Fibroblast of skin of abdomen (primary cell): ENCODE measurements around the gene GREM2.

Source experiments
- DNase-seq: peaks from one replicate; pipeline ENCODE4 v3.0.0-alpha.2; 2013

Gene GREM2

GRCh38 chr1:240609527-240610060 is 2.4 kb downstream of the GREM2 start:
- DNase-seq, result no peak

DNA sequence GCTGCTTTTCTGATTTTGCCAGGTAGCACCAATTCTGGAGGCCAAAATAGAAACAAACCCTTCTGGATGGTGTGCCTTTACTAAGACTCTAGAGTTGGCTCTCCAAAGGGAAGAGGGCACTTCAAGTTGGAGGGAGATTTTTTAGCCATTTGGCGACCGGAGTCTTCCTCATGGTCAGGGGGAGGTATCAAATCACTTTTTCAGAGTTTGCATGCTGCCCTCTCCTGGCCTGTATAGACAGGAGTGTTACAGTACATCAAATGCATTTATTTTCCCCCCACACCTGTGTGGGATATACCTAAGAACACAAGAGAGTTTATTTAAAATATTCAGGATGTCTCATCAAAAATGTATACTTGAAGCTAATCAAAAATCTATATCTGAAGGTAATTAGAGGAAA is 3.2 kb downstream of the GREM2 start:
- DNase-seq, result no peak

GRCh38 chr1:240607006-240607405 is 4.9 kb downstream of the GREM2 start:
- DNase-seq, result no peak

DNA sequence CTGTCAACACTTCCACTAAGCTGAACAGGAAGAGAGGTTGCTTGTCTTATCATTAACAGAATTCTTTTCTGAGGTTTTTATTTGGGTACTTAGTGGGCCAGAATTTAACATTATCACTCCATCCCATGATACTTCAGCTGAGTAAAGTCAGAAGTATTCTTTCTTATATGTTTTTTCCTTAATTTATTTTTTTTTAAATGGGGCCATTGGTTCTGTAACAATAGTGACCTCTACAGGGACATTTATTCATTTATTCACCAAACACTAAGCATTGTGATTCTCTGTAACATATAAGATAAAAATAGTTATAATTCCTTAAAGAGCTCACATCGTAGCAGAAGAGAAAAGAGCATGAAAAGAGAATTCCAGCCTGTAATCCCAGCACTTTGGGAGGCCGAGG is 9.8 kb downstream of the GREM2 start:
- peak; percentile 31 for DNase-seq

GRCh38 chr1:240599830-240600229 is 12.1 kb downstream of the GREM2 start:
- no peak for DNase-seq

DNA sequence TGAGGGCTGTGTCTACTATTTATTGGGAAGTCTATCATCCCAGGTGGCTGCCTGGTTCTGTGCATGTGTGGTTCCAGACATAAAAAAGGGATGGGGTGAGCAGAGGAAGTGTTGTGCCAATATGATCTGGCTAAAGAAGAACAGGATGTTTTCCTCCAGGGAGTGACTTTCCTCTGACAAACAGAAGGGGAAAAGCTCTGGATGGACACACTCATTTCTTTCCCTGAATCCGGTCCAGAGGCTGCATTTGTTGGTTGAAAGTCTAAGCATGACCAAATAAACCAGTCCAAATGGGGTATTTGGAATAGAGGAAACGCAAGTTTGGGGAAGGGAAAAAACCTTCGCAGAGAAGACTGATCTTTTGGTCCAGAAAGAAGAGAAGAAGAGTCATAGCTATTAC is 12.7 kb downstream of the GREM2 start:
- no peak for DNase-seq

GRCh38 chr1:240598216-240599001 is 13.5 kb downstream of the GREM2 start:
- peak; percentile 55 for DNase-seq

DNA sequence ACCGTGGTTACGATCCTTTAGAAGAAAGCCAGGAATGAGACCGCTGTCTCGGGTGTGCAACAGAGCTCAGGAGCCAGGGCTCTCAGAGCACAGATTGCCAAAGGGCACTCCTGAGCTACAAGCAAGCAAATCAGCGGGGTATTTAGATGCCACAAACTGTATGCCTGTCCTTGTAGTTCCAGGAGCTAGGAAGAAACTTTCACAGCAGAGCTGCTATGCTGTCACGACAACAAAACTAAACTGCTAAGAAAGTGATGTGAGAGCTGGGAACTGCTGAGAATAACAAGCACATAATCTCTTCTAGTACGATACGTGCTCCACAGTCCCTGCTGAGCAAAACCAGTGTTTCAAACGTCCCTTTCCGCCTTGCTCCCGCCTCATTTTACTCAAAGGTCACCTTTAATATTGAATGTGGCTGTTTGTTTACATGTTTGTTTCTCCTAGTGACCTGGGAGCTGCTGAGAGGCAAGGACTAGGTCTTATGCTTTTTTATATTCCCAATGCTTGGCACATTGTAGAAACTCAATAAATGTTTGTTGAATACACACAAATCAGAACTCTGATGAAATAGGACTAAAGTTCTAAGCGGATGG is 14.7 kb downstream of the GREM2 start:
- no peak for DNase-seq

DNA sequence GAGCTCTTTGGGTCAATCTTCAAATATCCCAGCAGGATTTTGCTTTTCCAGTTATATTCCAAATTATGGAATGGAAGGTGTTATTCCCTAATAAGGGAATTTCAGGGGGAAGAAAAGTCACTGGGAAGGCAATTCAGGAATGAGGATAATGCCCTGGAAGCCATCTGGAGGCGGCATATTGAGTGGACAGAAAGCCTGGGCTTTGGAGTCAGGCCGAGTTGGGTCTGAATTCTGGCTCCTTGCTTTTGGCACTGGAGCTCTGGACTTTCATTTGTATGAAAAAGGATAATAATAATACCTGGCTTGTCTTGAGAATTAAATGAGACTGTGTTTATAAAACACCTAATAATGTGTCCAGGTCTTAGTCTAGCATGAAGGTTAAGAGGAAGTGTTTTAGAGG is 16.5 kb downstream of the GREM2 start:
- DNase-seq, result no peak

DNA sequence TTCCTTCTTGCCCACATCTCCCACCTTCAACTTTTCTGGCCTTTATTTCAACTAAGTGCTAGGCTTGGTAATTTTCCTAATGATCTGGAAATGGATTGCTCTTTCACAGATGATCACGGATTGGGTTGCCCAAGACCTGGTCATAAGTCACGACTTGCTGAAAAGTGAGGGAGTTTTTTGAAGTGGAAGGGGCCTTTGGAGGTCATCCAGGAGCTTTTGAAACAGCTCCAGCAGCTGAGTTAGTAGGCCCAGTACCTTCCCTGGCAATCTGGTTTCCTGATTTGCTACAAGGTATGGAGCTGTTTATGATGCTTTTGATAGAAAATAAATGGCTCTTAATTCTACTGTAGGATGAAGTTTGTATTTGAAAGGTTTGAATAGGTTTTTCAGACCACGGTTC is 20.4 kb downstream of the GREM2 start:
- no peak for DNase-seq

DNA sequence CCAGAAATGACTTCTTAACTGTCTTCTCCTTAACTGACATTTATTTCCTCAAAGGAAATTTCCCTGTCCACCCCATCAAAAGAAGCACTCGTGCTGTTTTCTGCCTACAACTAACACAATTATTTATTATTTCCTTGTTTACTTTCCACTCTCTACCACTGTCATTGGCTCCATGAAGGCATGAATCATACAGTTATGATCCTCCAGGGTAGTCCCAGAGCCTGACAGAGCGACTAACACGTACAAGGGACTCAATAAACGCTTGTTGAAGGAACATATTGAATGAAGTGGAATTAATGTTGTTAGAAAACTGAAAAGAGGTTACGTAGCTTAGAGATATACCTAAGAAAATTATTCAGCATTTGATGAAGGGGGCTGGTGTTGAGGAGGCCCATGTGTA is 20.9 kb downstream of the GREM2 start:
- no peak for DNase-seq

GRCh38 chr1:240589585-240590110 is 22.3 kb downstream of the GREM2 start:
- DNase-seq, result no peak

DNA sequence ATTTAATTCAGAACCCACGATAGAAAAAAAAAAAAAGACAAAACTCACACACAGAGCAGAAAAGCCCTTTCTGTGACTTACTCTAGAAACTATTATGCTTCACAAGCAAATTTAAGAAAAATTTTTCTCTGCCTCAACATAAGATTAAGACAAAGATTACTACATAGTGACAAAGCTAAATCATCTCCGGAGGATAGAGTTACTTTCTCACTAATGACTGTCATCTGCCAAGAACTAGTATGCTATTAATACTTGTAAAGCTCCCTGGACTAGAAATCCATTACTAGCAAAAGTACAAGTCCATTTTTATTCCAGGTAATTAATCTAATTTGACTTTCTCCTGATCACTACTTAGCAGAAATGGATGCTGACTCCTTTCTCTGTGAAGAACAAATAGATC is 25.9 kb downstream of the GREM2 start:
- peak; percentile 13 for DNase-seq

DNA sequence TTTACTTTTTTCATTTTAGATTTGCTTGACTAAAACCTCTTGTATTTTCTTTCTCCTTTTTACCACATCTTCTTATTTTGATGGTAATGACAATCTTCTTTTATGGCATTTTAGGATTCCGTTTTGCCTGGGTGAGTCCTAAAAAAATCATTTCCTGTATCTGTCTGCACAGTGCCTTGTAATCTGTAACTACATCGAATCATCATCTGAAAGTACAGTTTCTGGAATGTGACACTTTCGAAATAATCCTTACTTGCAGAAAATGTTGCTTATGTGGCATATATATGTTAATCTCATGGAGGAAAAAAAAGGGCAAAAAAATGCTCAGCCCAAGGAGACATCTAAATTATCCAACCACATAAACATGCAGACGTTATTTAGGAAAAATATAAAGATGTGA is 29.0 kb downstream of the GREM2 start:
- peak; percentile 73 for DNase-seq

- no peak for DNase-seq
Observed at GRCh38 chr1:240579511-240579910, 32.4 kb downstream of the GREM2 start.

GRCh38 chr1:240577095-240577494 is 34.9 kb downstream of the GREM2 start:
- DNase-seq, result no peak

DNA sequence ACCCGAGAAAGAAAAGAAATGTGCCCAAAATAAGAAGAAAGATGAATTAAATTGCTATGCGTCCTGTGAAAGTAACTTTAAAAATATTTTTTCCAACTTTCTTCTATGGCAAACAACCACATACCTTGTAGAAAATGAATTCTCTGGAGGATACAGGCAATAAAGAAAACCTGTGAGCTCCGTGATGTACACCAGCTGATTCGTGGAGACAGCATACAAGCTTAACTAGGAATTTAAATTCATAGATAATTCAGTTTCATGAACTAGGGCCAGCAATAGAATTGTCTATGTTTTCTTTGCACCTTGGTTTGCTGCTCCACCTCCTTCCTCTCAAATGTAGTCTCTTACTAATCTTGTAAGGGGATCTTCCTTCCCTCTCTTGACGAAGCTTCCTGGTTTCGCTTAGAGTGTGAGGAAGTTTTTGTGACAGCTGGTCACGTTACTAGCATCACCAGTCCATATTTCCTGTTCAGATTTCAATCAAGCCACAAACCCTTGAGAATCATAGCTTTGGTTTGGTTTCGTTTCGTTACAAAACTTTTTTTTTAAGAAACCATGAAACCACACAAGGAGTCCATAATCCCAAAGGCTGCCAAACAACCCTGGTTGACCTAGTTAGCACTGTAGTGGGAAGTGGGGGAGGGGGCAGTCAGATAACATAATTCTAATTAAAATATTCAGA is 35.8 kb downstream of the GREM2 start:
- DNase-seq, result peak; percentile 79

DNA sequence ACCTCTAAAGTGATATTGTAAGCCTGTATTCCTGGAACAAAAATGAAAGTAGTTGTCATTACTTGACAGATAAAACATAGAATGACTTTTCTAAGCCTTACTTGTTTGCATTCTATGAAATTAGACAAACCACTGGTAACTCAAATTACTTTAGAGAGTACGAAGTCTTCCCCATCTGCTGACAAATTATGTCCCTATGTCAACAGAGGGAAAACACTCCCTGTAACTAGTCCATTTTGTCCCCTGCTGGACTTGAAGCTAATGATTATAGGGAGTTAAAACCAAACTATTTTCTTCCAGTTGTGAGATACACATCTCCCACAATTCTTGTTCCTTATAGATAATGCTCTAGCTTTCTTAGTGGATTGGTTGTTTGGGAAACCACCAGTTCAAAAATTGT is 39.6 kb downstream of the GREM2 start:
- no peak for DNase-seq

DNA sequence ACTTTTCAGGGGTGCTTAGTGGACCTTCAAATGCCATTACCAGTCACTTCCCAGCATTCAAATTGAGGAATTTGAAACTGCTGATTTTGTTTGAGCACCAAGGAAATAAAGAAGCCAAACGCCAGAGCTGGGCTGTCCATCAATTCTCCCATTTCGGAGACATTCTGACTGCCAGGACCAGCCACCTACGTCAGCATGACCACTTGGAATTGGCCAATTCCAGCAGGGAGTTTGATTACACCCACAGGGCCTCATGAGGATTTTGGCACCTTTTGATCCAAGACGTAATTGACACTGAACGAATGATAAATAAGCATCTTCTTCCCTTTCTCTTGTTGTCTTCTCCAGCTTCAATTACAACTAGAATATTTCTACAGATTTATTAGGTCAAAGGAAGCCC is 40.2 kb downstream of the GREM2 start:
- no peak for DNase-seq

GRCh38 chr1:240567066-240567465 is 44.9 kb downstream of the GREM2 start:
- DNase-seq, result no peak

- no peak for DNase-seq
Observed at GRCh38 chr1:240562779-240563178, 49.2 kb downstream of the GREM2 start.

DNA sequence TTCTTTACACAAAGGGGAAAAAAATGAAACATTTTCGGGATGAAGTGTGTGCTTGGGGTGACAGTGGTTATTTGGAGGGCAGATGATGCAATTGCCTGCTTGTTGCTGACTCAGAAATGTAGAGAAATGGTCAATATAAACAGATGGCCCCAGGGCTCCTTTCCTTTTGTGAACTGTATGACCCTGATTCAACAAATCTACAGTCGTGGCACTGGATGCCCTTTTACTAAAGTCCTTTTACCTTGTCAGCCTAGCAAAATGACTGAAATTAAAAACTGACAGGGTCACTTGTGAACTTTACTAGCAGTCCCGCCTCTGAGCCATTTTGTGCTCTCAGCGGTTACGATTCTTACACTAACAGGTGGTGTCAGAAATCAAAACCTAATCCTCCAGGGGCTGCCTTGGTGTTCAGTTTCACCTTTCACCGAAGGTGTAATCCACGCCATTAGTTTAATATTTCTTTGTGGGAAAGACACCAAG is 49.8 kb downstream of the GREM2 start:
- DNase-seq, result peak; percentile 34

DNA sequence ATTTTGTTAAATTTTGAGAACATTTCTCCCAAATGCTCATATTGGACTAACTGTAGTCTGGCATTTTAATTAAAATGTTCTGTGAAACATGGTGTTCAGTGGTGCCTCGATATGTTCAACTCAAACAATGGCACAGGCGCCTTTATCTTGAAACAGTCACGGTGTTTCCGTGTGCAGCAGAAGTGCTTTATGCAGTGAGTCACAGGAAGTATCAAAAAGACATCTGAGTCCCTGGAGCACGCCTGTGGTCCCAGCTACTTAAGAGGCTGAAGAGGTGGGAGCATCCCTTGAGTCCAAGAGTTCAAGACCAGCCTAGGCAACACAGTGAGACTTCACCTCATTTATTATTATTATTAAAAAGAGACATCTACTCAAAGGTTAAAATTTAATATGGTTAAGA is 52.2 kb downstream of the GREM2 start:
- DNase-seq, result no peak
